ENCODE data around the gene SLC4A7. TPM values are rescaled to one million over a fixed set of nuclear protein-coding genes. Genes with fewer than 3 reads are reported as not detected.
A peak's percentile ranks its signal among the peaks of the same experiment; 100 is the strongest.

Gene SLC4A7
- total and polyA plus RNA-seq, 9 of the 15 experiments (the other 6 are each of a cell fraction or from before 2014, with no cell fraction given): 1.7 to 13.6 (median 8.0) TPM

DNA sequence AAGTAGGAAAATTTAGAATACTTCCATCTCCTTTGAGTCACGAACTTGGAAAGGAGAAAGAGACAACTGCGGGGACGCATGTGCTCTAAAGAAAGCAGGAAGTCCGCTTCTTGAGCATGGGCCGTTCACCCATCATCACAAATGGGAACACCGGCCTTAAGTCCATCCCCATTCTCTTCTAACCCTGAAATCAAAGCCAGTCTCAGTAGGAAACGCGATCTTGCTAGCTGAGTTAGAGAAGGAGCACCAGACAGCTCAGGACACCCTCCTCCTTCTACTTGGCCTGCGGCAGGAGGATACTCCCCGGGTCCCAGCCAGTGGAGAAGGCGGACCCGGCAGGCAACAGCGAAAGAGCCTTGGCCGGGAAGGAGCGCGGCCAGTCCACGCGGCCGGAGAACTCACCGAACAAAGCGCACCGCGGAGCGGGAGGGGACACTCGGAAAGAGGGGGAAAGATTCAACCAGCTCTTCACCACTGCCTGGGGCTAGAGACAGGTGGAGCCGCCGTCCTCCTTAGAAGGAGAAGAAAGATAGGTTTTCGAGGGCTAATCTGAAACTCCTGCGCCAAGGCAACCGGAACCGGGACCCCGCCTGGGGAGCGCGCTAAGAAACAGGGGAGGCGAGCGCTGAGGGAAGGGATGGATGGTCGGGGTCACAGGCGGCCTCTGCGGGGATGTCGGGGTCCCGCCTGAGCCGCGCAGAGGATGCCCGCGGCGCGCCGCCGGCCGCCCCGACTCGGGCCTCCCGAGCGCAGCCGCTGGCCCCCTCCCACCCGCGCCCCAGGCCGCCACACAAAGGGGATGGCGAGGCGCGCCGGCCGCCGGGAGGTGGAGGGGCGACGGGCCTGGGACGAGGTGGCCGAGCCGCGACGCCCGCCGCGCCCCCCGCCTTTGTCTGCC lies 818 bp downstream of the SLC4A7 start:
- POLR2A ChIA-PET: no interaction called here
- FAIRE-seq (no peak), DNase-seq (ENCODE audit: extremely low read depth in 1 of 4, low spot score in 3 of 4) (peak in 2 of 4 experiments; percentile 11 to 29), ATAC-seq (peak; percentile 23)
- peak overlapping the region; percentile 50 for H3K4me3 ChIP-seq
- peak overlapping the region; percentile 62; the same call in 1 of the 3 replicates for H3K27ac ChIP-seq (ENCODE audit: extremely low read depth, low read depth, low read length)
- H3K4me2 ChIP-seq (ENCODE audit: insufficient read depth, low read length): peak overlapping the region; percentile 76; the same call in 1 of the 2 replicates
- no TSS peak for BruUV-seq (replicated peaks)
- H3K79me2 ChIP-seq (ENCODE audit: control insufficient read depth, insufficient read depth, low read length): peaks cover 33% of the 10 kb centered on the region
- WGBS (ENCODE audit: insufficient coverage, low coverage, missing lambda C conversion rate): 20% methylated on average over 54 of the region's 75 CpGs
- no peaks in the 10 kb centered on the region for H3K27me3 ChIP-seq (ENCODE audit: control insufficient read depth in 2 of 2, insufficient read depth in 2 of 2, low read length in 2 of 2)
- H2AFZ ChIP-seq (ENCODE audit: low read depth, low read length): peak overlapping the region; percentile 63
- in situ Hi-C loops (cut with MboI): no loop called here
- H3K9ac ChIP-seq (ENCODE audit: insufficient read depth in 1 of 2, low read depth in 2 of 2, low read length in 2 of 2): peak overlapping the region; percentile 53 to 88
- H4K20me1 ChIP-seq (replicated peaks; ENCODE audit: control insufficient read depth, insufficient read depth, low read length): no peaks in the 10 kb centered on the region
- intact Hi-C loops (cut with micrococcal nuclease): no loop called here
- H3K9me1 ChIP-seq (ENCODE audit: control insufficient read depth, insufficient read depth, low read length): no peaks in the 10 kb centered on the region
- CTCF ChIA-PET (ENCODE audit: low intra/inter-chr PET ratio): no interaction called here
- no peaks in the 10 kb centered on the region for H3K9me3 ChIP-seq (replicated peaks; ENCODE audit: control insufficient read depth, insufficient read depth, low read depth, low read length)
- no peaks in the 10 kb centered on the region for H3K36me3 ChIP-seq (ENCODE audit: control insufficient read depth, insufficient read depth, low read length)
- H3K4me1 ChIP-seq (replicated peaks in 1 of 2; ENCODE audit: control insufficient read depth in 2 of 2, insufficient read depth in 2 of 2, low read length in 2 of 2): no peaks in the 10 kb centered on the region; a peak in 1 of 5 replicates
- TF ChIP-seq WHSC1 (IDR thresholded peaks at IDR 0.05; ENCODE audit: low read length) (no peak), ZSCAN29 (IDR thresholded peaks at IDR 0.05) (0 out of 2 replicates have a peak, but pooled peaks have one; percentile 65), KAT2B (IDR thresholded peaks at IDR 0.05; ENCODE audit: low read depth, low read length) (no peak), MED1 (CRISPR knock-in tag; IDR thresholded peaks at IDR 0.05; ENCODE audit: borderline replicate concordance) (no peak), FUS (optimal IDR thresholded peaks at IDR 0.05; ENCODE audit: low read depth, low read length) (no peak), FOXA1 (IDR thresholded peaks at IDR 0.05; ENCODE audit: borderline replicate concordance) (no peak), SAFB (IDR thresholded peaks at IDR 0.05; ENCODE audit: borderline replicate concordance, low read depth, low read length) (no peak)
- TF ChIP-seq, protein P1, sequence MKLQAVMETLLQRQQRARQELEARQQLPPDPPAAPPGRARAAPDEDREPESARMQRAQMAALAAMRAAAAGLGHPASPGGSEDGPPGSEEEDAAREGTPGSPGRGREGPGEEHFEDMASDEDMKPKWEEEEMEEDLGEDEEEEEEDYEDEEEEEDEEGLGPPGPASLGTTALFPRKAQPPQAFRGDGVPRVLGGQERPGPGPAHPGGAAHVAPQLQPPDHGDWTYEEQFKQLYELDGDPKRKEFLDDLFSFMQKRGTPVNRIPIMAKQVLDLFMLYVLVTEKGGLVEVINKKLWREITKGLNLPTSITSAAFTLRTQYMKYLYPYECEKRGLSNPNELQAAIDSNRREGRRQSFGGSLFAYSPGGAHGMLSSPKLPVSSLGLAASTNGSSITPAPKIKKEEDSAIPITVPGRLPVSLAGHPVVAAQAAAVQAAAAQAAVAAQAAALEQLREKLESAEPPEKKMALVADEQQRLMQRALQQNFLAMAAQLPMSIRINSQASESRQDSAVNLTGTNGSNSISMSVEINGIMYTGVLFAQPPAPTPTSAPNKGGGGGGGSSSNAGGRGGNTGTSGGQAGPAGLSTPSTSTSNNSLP (IDR thresholded peaks at IDR 0.05; ENCODE audit: borderline replicate concordance, low read depth, low read length): no peak
- TF ChIP-seq, protein P2, sequence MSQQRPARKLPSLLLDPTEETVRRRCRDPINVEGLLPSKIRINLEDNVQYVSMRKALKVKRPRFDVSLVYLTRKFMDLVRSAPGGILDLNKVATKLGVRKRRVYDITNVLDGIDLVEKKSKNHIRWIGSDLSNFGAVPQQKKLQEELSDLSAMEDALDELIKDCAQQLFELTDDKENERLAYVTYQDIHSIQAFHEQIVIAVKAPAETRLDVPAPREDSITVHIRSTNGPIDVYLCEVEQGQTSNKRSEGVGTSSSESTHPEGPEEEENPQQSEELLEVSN (IDR thresholded peaks at IDR 0.05; ENCODE audit: borderline replicate concordance in 1 of 2, extremely low read depth in 1 of 2, insufficient read depth in 1 of 2, insufficient read length in 1 of 2, low read depth in 1 of 2, low read length in 1 of 2, poor library complexity in 1 of 2, severe bottlenecking in 1 of 2): peak in 1 of 2 experiments; percentile 19
